NCI-H187 treated with DMSO at 0.1 percent for 48 hours (cell line): ENCODE results near the gene PMEPA1.

Experiments
- DNase-seq: peaks from one replicate; lab custom pipeline; 2025; lab: John Stamatoyannopoulos, UW

Gene PMEPA1, protein sequence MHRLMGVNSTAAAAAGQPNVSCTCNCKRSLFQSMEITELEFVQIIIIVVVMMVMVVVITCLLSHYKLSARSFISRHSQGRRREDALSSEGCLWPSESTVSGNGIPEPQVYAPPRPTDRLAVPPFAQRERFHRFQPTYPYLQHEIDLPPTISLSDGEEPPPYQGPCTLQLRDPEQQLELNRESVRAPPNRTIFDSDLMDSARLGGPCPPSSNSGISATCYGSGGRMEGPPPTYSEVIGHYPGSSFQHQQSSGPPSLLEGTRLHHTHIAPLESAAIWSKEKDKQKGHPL

GRCh38 chr20:57709823-57710799, at the start of gene PMEPA1:
Gene PMEPA1, minus strand, starts transcription at chr20:57710015. Its CDS starts 433 bp downstream, at chr20:57709582.
- peak; percentile 62 for DNase-seq

DNA sequence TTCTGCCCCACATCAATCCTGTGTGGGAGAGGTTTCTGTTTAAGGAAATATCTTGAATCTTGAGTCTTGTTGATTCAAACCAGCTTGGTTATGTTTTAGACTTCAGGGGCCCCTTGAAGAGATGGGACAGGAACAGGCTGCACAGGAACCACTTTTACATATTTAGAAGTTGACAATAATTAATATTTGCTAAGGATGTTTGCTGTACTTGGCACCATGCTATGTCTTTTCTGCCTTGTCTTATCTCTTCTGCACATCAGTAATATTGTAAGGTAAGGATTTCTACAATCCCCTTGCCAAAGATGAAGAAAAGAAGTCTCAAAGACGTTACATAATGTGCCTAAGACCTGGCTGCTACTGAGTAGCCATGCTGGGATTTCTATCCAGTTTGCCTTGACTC, 48.0 kb upstream of the PMEPA1 start:
- no peak for DNase-seq

DNA sequence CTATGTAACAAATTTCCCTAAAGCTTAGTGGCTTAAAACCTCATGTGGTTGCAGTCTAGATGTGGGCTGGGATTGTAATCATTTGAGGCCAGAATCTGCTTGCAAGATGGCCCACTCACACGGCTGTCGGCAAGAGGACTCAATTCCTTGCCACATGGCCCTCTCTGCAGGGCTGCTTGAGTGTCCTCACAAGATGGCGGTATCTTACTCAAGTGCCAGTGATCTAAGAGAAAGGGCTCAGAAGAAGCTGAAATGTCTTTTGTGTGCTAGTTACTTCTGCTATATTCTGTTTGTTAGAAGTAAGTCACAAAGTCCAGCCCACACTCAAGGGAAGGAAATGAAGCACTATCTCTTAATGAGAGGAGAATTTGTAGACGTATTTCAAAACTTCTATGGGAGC, 47.1 kb upstream of the PMEPA1 start:
- DNase-seq: no peak

- no peak for DNase-seq
Observed at GRCh38 chr20:57756213-57756612, 46.4 kb upstream of the PMEPA1 start.

DNA sequence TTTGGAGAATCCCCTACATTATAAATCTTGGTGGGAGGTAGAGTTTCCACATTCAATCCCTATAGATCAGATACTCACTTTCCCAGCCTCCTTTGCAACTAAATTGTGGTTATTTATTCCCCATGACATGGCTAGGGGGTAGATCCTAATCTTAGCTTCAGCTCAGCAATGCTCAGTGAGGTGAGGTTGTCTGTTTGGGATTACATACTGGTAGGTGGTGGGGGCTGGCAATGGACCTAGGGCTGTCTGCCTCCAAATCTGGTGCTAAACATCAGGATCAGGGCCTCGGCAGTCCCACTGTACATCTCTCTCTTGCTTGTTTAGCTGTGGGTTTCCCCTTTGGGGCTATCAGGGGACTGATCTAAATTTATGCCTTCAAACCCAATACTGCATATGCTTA, 45.8 kb upstream of the PMEPA1 start:
- DNase-seq: no peak

GRCh38 chr20:57754190-57754589, 44.4 kb upstream of the PMEPA1 start:
- DNase-seq: no peak

DNA sequence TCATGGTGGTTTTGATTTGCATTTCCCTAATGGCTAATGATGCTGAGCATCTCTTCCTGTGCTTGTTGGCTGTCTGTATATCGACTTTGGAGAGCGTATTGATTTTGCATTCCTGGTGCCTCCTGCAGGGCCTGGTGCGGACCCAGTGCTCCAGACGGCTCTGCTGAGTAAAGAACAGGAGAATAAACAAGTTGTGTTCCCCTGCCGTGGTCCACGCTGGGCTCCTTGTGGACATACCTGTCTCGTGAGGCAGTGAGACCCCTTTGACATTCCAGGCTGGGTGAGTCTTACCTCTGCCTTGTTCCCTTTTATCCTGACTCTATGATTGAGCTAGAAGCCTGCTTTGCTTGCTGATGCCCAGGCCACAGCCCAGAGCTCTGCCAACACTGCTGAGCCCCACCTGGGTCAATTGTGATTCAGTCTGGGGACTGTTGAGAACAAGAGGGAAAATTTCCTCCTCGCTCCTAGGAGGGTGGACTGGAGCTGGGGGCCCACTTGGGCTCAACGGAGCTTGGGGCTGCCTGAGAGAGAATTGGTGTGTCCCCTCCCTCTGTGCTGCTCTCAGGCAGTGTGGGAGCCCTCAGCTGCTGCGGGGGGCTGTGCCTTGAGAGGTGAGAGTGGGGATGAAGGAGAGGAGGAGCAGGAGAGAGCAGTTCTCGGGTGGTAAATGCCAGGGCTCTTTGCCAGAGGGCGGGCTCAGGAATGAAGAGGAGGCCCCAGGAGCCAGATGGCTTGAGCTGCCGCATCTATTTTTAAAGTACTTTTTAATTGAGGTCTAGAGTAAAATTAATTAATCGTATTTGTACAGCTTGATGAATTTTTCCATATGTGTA, 43.7 kb upstream of the PMEPA1 start:
- no peak for DNase-seq

GRCh38 chr20:57751411-57751810, 41.6 kb upstream of the PMEPA1 start:
- no peak for DNase-seq

GRCh38 chr20:57749869-57750268, 40.1 kb upstream of the PMEPA1 start:
- DNase-seq: no peak

DNA sequence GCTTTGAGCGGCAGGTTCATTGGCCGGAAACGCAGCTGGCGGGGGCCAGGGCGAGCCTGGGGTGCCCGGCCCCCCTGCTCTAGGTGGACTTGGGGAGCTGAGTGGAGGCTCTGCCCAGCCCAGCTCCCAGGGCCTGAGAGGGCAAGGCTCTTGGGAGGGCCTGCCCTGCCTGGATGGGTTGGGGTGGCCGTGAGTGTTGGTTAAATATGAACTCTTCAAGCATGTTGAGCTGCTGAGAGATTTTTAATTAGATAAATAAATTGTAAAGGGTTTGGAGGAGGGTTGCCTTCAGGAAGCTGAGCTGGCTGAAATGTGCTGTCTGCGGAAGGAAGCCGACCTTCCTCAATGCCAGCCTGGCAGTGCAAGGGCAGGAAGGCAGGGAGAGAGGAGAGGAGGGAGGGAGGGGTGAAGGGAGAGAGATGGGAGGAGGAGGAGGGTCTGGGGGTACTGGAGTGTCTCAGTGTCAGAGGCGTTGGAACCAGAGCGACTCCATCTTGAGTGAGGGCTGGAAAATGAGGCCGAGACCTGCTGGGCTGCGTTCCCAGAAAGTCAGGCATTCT, 39.4 kb upstream of the PMEPA1 start:
- no peak for DNase-seq

GRCh38 chr20:57748601-57749130, 38.9 kb upstream of the PMEPA1 start:
- DNase-seq: no peak

- no peak for DNase-seq
Observed at GRCh38 chr20:57747861-57748481, 38.2 kb upstream of the PMEPA1 start.

- no peak for DNase-seq
Observed at GRCh38 chr20:57746832-57747404, 37.1 kb upstream of the PMEPA1 start.

DNA sequence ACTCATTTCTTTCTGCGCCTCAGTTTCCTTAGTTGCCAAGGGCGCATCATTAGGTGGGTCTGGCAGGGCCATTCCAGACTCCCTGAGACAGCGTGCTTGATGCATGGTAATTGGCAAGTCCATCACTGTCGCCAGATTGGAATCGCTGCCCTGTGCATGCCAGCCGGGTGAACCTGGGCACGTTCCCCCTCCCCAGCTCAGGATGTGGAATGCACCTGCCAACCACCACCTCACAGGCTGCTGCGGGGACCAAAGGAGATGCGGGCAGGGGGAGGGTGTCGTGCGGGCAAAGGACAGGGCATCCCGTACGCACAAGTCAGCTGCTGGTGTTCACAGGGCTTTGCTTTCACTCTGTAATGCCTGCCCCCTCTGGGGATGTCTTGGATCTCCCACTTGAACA, 36.4 kb upstream of the PMEPA1 start:
- DNase-seq: no peak

DNA sequence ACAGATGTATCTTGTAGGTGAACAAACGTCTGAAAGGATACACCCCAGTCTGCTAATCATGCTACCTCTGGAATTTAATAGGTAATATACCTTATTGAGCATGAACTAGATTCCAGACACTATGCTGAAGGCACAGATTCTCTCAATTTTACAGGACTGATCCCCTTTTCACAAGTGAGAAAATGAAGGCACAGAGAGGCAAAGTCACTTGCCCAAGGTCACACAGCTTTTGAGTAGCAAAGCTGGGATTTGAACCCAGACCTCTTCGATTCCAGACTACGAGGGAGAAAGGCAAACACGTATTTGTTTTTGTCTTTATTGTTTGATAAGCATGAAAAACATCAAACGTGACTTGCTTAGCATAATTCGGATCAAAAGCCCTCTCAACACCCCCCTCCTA, 34.4 kb upstream of the PMEPA1 start:
- DNase-seq: no peak

DNA sequence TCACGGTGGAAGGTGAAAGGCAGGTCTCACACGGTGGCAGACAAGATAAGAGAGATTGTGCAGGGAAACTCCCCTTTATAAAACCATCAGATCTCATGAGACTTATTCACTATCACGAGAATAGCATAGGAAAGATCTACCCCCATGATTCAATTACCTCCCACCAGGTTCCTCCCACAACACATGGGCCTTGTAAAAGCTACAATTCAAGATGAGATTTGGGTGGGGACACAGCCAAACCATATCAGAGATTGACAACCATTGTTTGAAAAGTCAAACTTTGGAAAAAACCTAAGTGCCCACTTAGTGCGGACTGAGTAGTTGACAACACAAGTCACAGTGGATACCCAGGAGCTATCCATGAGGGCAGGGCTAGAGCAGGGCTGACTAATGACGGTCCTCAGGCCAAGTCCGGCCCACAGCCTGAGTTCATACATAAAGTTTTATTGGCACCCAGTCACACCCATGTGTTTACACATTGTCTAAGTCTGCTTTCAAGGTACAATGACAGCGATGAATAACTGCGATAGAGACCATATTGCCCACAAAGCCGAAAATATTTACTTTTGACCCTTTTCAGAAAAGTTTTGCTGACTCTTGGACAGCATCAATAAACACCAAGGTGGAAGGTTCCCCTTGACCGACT, 33.8 kb upstream of the PMEPA1 start:
- no peak for DNase-seq

DNA sequence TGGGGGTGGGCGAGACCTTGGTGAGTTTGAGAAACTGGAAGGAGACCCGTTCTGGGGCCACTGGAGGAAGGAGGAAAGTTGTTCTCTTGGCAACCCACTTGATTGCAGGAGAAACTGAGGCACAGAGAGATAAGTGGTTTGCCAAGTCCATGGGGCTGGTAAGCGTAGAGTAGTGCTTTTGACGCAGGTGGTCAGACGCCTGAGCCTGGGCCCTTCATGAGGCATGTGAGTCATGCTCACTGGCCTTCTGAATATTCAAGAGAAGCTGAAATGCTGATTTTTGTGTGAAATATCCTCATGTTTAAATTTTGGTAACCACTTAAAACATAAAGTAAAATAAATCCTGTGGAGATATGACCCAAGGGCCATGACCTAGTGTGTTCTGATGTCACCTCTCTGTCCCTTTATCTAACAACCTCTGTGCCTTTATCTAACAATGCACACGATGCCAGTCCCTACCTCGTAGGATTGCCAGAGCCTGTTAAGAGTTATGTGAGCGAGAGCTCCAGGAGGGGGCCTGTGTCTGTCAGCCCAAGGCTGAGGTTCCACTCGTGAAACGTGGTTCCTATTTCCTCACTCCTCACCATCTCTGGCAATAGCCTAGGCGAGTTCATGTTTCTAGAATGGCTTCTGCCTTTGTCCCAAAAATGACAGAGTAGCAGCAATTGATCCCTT, 32.8 kb upstream of the PMEPA1 start:
- no peak for DNase-seq

DNA sequence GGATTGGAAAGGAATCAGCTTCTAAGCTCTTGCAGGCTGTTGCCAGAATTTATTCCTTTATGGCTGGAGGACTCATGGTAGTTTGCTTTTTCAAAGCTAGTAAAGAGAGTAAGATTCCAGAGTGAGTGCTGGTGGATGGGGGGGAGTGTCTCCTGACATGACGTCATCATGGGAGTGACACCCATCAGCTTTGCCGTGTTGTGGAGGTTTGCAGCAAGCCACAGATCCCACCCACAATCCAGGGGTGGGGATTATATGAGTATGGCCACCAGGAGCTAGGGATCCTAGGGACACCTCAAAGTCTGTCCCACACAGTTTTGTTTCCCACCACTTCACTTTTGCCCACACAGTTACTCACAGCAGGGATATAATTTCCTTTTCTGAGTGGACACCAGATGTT, 28.7 kb upstream of the PMEPA1 start:
- no peak for DNase-seq

- no peak for DNase-seq
Observed at GRCh38 chr20:57738053-57738452, 28.2 kb upstream of the PMEPA1 start.

GRCh38 chr20:57737349-57737748, 27.5 kb upstream of the PMEPA1 start:
- DNase-seq: no peak
